Stomach (tissue), 9 donors: ENCODE measurements around the gene VAV2. TPM values are rescaled to one million over a fixed set of nuclear protein-coding genes. Genes with fewer than 3 reads are reported as not detected.

Experiments
- DNase-seq, 2 donors: peaks; one replicate each; pipeline versions ENCODE4 v3.0.0 to v3.0.0-alpha.2; 2013 to 2019
- H3K27ac ChIP-seq, 5 donors: fragments of 200-600 bp in 4 of 5; sonication (generic) in 4 of 5; one replicate each; pipeline ENCODE4 v1.5.1; 2013 to 2019; ENCODE audit warnings: mild to moderate bottlenecking in 1 of 5, moderate library complexity in 1 of 5
- H3K27me3 ChIP-seq, 3 donors: fragments of 200-600 bp; sonication (generic); one replicate each; pipeline ENCODE4 v1.5.1; 2017 to 2019; ENCODE audit warnings: mixed run types in 1 of 3
- H3K36me3 ChIP-seq, 4 donors: fragments of 200-600 bp; sonication (generic); 1 replicate in 3 of 4; 2 replicates in 1 of 4; pipeline ENCODE4 v1.5.1; 2016 to 2019
- H3K4me1 ChIP-seq, 4 donors: fragments of 200-600 bp; sonication (generic); one replicate each; pipeline ENCODE4 v1.5.1; 2016 to 2019
- H3K4me3 ChIP-seq, 4 donors: fragments of 200-600 bp; sonication (generic) in 3 of 4; one replicate each; pipeline ENCODE4 v1.5.1; 2016 to 2019; ENCODE audit warnings: mild to moderate bottlenecking in 1 of 4
- H3K9me3 ChIP-seq, 4 donors: fragments of 200-600 bp; sonication (generic); one replicate each; pipeline ENCODE4 v1.5.1; 2016 to 2019
- EP300 ChIP-seq: sonication (generic); formaldehyde crosslinking; IDR thresholded peaks from one replicate; pipeline ENCODE4 v1.6.1; 2017; ENCODE audit warnings: antibody characterized with exemption
- POLR2A ChIP-seq, 4 donors: fragments of 450-650 bp; IDR thresholded peaks; one replicate each; pipeline ENCODE4 v1.6.1; 2016; ENCODE audit warnings: antibody characterized with exemption in 4 of 4, control low read depth in 2 of 4, mild to moderate bottlenecking in 1 of 4, moderate library complexity in 1 of 4
- POLR2AphosphoS5 ChIP-seq, 3 donors: sonication (generic); formaldehyde crosslinking; IDR thresholded peaks; one replicate each; pipeline ENCODE4 v1.6.1; 2016; ENCODE audit warnings: antibody characterized with exemption in 3 of 3
- WGBS, 5 donors: extraction: QIAGEN DNeasy Blood & Tissue Kit in 3 of 5; methylation state at CpG; one replicate each; pipeline versions ENCODE4 v1.1.5 to v1.1.7; 2013 to 2018; 5-methylcytosine and 5-hydroxymethylcytosine counted together
- intact Hi-C: fragments of 100-400 bp; cut with DNase I; formaldehyde crosslinking; loops from one replicate; pipeline ENCODE4 v1.15.1; 2023; ENCODE audit warnings: low total_unique reads
- polyA plus RNA-seq, 3 donors: library from polyadenylated mRNA; stranded (reverse); fragments of 200-250 nt; gene quantifications; one replicate each; pipeline ENCODE4 v1.2.3, GENCODE V29; 2013
- total RNA-seq, 5 donors: library from RNA; depleted of rRNA; stranded (reverse); fragments of >200 nt; gene quantifications; one replicate each; pipeline versions ENCODE4 v1.1.0 to v1.2.3, GENCODE V29; 2014 to 2016
- TF ChIP-seq, protein P1 (sequence below), 7 experiments: fragments of 450-650 bp in 4 of 7; fragments of 200-600 bp in 3 of 7; sonication (generic) in 3 of 7; IDR thresholded peaks; one replicate each; pipeline ENCODE4 v1.5.1; 2016 to 2019; ENCODE audit warnings: antibody characterized with exemption in 7 of 7, control low read depth in 2 of 7, mild to moderate bottlenecking in 1 of 7
- donor health status: healthy with polysubstance abuse.
- donor health status: Bipolar disorder and iron deficiency.
- donor health status: healthy.

VAV2 gene
- total and polyA plus RNA-seq, 8 donors: 4.1 to 14.2 (median 7.0) TPM

DNA sequence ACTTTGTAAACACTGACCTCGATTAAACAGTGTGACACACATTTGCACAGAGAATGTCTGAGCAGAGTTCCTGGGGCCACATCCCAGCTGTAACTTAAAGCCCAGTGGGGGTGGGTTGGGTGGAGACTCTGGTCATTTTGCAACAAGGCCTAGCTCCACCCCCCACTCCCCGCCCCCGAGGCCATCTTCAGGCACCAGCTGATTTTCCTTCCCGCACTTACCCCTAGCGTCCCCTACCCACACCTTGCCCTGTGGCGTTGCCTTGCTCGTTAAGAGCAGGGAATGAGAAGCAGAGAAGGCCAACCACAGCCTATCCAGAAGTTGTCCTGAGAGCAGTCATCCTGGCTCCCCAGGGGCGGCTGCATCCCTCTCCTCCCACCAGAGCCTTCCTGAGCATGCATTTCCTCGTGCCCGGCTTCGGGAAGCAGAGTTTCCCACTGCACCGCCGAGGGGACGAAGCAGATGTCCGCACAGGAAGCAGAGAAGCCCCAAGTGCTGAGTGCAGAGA lies 152.2 kb downstream of the VAV2 start:
- intact Hi-C loops: no loop called here
- DNase-seq: peak in 1 of 2 donors; percentile 59
- WGBS, 5 donors: 38 to 63% (median 55%) methylated on average over 15 of the region's 15 CpGs

DNA sequence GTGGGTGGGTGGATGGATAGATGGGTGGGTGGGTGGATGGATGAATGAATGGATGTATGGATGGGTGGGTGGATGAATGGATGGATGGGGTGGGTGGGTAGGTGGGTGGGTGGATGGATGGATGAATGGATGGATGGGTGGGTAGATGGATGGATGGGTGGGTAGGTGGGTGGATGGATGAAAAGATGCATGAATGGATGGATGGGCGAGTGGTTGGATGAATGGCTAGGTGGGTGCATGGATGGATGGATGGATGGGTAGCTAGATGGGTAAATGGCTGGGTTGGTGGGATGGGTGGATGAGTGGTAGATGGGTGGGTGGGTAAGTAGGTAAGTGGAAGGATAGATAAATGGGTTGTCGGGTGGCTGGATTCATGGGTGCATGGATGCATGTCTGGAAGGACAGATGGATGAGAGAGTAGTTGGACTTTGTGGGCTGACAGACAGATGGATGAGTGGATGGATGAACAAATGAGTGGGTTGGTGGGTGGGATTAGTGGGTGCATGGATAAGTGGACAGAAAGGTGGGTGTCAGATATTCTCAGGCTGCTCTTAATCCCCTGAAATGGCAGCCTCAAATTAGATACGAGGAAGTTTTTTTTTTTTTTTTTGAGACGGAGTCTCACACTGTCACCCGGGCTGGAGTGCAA lies 153.1 kb downstream of the VAV2 start:
- 90 to 98% (median 97%) methylated on average over 5 of the region's 5 CpGs for WGBS, 5 donors
- H3K4me3 ChIP-seq: no peak overlapping the region
- intact Hi-C loops: no loop called here
- H3K4me1 ChIP-seq: peaks cover 0 to 13% (median 6%) of the 10 kb centered on the region in 4 donors
- no peaks in the 10 kb centered on the region for H3K36me3 ChIP-seq
- H3K9me3 ChIP-seq: no peaks in the 10 kb centered on the region
- DNase-seq: no peak
- no peaks in the 10 kb centered on the region for H3K27me3 ChIP-seq
- TF ChIP-seq POLR2A (IDR thresholded peaks at IDR 0.05) (no peak), EP300 (no peak), POLR2AphosphoS5 (IDR thresholded peaks at IDR 0.05) (no peak)
- TF ChIP-seq, protein P1, sequence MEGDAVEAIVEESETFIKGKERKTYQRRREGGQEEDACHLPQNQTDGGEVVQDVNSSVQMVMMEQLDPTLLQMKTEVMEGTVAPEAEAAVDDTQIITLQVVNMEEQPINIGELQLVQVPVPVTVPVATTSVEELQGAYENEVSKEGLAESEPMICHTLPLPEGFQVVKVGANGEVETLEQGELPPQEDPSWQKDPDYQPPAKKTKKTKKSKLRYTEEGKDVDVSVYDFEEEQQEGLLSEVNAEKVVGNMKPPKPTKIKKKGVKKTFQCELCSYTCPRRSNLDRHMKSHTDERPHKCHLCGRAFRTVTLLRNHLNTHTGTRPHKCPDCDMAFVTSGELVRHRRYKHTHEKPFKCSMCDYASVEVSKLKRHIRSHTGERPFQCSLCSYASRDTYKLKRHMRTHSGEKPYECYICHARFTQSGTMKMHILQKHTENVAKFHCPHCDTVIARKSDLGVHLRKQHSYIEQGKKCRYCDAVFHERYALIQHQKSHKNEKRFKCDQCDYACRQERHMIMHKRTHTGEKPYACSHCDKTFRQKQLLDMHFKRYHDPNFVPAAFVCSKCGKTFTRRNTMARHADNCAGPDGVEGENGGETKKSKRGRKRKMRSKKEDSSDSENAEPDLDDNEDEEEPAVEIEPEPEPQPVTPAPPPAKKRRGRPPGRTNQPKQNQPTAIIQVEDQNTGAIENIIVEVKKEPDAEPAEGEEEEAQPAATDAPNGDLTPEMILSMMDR (IDR thresholded peaks at IDR 0.05): no peak
- H3K27ac ChIP-seq: no peak overlapping the region

More for the DNA sequence above, 152.2 kb downstream of the VAV2 start:
- Histone ChIP-seq H3K4me3 (no peak overlapping the region), H3K4me1 (peaks cover 0 to 14% (median 13%) of the 10 kb centered on the region in 4 donors), H3K27me3 (no peaks in the 10 kb centered on the region), H3K36me3 (no peaks in the 10 kb centered on the region), H3K9me3 (no peaks in the 10 kb centered on the region), H3K27ac (peak overlapping the region in 3 of 5 donors; percentile 4 to 31 (median 24))
- TF ChIP-seq, protein P1 (IDR thresholded peaks at IDR 0.05): no peak
- no peak for TF ChIP-seq POLR2A (IDR thresholded peaks at IDR 0.05)
- TF ChIP-seq EP300: no peak
- TF ChIP-seq POLR2AphosphoS5 (IDR thresholded peaks at IDR 0.05): no peak

DNA sequence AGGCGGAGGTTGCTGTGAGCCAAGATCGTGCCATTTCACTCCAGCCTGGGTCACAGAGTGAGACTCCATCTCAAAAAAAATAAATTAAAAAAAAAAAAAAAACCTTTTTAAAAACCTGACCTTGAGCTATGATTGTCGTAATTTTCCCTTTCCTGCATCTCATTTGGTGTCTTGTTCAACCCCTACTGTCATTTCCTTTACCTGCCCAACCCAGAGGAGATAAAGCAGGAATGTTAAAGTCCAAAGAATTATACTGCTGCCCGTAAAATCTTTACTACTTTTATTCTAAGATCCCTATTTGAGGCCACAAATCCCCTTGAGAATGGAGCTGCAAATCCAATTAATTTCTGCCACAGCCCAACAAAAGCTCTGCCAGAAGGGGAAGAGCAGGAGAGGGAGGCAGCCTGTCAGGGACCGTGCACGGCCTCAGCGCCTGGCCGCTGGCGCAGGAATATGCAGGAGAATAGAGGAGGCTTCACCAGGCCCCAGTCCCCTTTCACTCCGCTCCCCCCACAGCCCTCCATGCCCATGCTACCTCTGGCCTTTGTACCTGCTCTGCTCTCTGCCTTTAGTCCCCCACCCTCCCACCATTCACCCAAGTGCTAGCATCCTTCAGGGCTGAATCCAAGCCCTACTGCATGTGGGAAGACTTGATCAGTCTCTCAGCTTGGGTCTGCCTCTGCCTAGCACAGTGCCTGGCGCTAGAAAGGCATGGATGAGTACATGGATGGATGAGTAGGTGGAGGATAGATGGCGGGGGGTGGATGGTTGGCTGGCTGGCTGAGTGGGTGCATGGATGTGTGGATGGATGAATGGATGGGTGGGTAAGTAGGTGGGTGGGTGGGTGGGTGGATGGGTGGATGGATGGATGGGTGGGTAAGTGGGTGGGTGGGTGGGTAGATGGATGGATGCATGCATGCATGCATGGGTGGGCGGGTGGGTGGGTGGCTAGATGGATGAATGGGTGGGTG lies 154.2 kb downstream of the VAV2 start:
- H3K9me3 ChIP-seq: no peaks in the 10 kb centered on the region
- no peak overlapping the region for H3K27ac ChIP-seq
- WGBS, 5 donors: 91 to 94% (median 92%) methylated on average over 13 of the region's 13 CpGs
- peaks cover 0 to 13% (median 6%) of the 10 kb centered on the region in 4 donors for H3K4me1 ChIP-seq
- H3K36me3 ChIP-seq: peaks cover 0 to 7% (median 3%) of the 10 kb centered on the region in 4 donors
- DNase-seq: no peak
- intact Hi-C loops: no loop called here
- TF ChIP-seq POLR2A (IDR thresholded peaks at IDR 0.05): no peak
- TF ChIP-seq POLR2AphosphoS5 (IDR thresholded peaks at IDR 0.05): no peak
- no peak for TF ChIP-seq EP300
- TF ChIP-seq, protein P1 (IDR thresholded peaks at IDR 0.05): no peak
- H3K4me3 ChIP-seq: no peak overlapping the region
- H3K27me3 ChIP-seq: no peaks in the 10 kb centered on the region

DNA sequence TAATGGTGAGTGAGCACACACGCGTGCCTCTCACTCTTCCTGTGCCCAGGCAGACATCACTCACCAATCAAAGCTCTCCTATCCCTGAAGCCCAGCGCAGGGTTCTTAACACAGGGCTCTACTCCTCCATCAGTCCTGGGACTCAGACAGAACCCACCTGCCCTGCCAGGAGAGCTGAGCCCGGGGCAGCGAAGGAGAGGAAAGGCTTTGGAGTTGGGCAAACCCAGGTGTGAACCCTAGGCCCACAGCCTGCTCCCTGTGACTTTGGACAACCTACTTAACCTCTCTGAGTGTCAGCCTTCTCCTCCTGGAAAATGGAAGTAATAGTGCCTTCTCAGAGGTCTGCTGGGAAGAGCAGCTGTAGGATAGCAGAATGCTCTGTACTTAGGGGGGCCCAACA lies 155.3 kb downstream of the VAV2 start:
- H3K27me3 ChIP-seq: no peaks in the 10 kb centered on the region
- 83 to 97% (median 94%) methylated on average over 5 of the region's 5 CpGs for WGBS, 5 donors
- intact Hi-C loops: no loop called here
- H3K9me3 ChIP-seq: no peaks in the 10 kb centered on the region
- no peak overlapping the region for H3K27ac ChIP-seq
- H3K4me1 ChIP-seq: peaks cover 0 to 10% (median 3%) of the 10 kb centered on the region in 4 donors
- H3K36me3 ChIP-seq: peaks cover 0 to 7% (median 4%) of the 10 kb centered on the region in 4 donors
- DNase-seq: no peak
- no peak overlapping the region for H3K4me3 ChIP-seq
- TF ChIP-seq EP300 (no peak), POLR2A (IDR thresholded peaks at IDR 0.05) (no peak), POLR2AphosphoS5 (IDR thresholded peaks at IDR 0.05) (no peak)
- TF ChIP-seq, protein P1 (IDR thresholded peaks at IDR 0.05): no peak
